ENCODE measurements around the gene IL36A. TPM values are rescaled to one million over a fixed set of nuclear protein-coding genes. Genes with fewer than 3 reads are reported as not detected.

IL36A gene
- total and polyA plus RNA-seq, 2 experiments from 2014 or later, result not detected

- Histone ChIP-seq H3K27me3 (peaks cover 5% of the 10 kb centered on the region), H2AFZ (no peak overlapping the region), H3K4me2 (no peak overlapping the region), H3K4me1 (ENCODE audit: insufficient read depth) (no peaks in the 10 kb centered on the region), H3K9me2 (replicated peaks; ENCODE audit: insufficient read depth) (no peaks in the 10 kb centered on the region), H3K79me2 (no peaks in the 10 kb centered on the region), H3K9me3 (ENCODE audit: low read depth) (no peaks in the 10 kb centered on the region), H3K27ac (no peak overlapping the region), H4K20me1 (ENCODE audit: insufficient read depth, poor library complexity, severe bottlenecking) (no peaks in the 10 kb centered on the region), H3K4me3 (no peak overlapping the region), H3K36me3 (replicated peaks; ENCODE audit: insufficient read depth, low read depth) (no peaks in the 10 kb centered on the region)
- no peak for DNase-seq (ENCODE audit: low spot score)
- TF ChIP-seq, protein P1, sequence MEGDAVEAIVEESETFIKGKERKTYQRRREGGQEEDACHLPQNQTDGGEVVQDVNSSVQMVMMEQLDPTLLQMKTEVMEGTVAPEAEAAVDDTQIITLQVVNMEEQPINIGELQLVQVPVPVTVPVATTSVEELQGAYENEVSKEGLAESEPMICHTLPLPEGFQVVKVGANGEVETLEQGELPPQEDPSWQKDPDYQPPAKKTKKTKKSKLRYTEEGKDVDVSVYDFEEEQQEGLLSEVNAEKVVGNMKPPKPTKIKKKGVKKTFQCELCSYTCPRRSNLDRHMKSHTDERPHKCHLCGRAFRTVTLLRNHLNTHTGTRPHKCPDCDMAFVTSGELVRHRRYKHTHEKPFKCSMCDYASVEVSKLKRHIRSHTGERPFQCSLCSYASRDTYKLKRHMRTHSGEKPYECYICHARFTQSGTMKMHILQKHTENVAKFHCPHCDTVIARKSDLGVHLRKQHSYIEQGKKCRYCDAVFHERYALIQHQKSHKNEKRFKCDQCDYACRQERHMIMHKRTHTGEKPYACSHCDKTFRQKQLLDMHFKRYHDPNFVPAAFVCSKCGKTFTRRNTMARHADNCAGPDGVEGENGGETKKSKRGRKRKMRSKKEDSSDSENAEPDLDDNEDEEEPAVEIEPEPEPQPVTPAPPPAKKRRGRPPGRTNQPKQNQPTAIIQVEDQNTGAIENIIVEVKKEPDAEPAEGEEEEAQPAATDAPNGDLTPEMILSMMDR (IDR thresholded peaks at IDR 0.05; ENCODE audit: poor library complexity), result no peak
- TF ChIP-seq EZH2phosphoT487 (IDR thresholded peaks at IDR 0.05; ENCODE audit: low read depth, severe bottlenecking, unreplicated experiment) (no peak), EZH2 (IDR thresholded peaks at IDR 0.05; ENCODE audit: borderline replicate concordance) (no peak)
- 46% methylated on average over 2 of the region's 2 CpGs for WGBS (ENCODE audit: low lambda C conversion rate, missing lambda C conversion rate)
These were observed 4.8 kb downstream of the IL36A start for GRCh38 chr2:113010088-113010487.

DNA sequence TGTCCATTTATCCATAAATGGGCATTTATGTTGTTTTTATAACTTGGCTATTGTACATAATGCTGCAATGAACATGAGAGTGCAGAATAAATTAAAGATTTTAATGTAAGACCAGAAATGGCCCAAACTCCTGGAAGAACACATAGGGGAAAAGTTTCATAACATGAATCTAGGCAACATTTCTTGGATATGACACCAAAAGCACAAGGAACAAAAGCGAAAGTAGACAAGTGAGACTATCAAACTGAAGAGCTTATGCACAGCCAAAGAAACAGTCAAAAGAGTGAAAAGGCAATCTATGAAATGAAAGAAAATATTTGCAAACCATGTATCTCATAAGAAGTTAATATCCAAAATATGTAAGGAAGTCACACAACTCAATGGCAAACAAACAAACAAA is 5.8 kb downstream of the IL36A start:
- no peak overlapping the region for H3K4me3 ChIP-seq
- no peaks in the 10 kb centered on the region for H4K20me1 ChIP-seq (ENCODE audit: insufficient read depth, poor library complexity, severe bottlenecking)
- H3K4me1 ChIP-seq (ENCODE audit: insufficient read depth), result no peaks in the 10 kb centered on the region
- TF ChIP-seq EZH2 (IDR thresholded peaks at IDR 0.05; ENCODE audit: borderline replicate concordance), result no peak
- no peak for TF ChIP-seq EZH2phosphoT487 (IDR thresholded peaks at IDR 0.05; ENCODE audit: low read depth, severe bottlenecking, unreplicated experiment)
- TF ChIP-seq, protein P1 (IDR thresholded peaks at IDR 0.05; ENCODE audit: poor library complexity), result no peak
- no peak overlapping the region for H2AFZ ChIP-seq
- H3K9me3 ChIP-seq (ENCODE audit: low read depth), result no peaks in the 10 kb centered on the region
- H3K27ac ChIP-seq, result no peak overlapping the region
- H3K9me2 ChIP-seq (replicated peaks; ENCODE audit: insufficient read depth), result no peaks in the 10 kb centered on the region
- WGBS (ENCODE audit: low lambda C conversion rate, missing lambda C conversion rate), result 93% methylated on average over 1 of the region's 1 CpG
- peaks cover 5% of the 10 kb centered on the region for H3K27me3 ChIP-seq
- H3K36me3 ChIP-seq (replicated peaks; ENCODE audit: insufficient read depth, low read depth), result no peaks in the 10 kb centered on the region
- no peaks in the 10 kb centered on the region for H3K79me2 ChIP-seq
- H3K4me2 ChIP-seq, result no peak overlapping the region
- DNase-seq (ENCODE audit: low spot score), result no peak

GRCh38 chr2:113012436-113013335 is 7.4 kb downstream of the IL36A start:
- 78% methylated on average over 8 of the region's 8 CpGs for WGBS (ENCODE audit: low lambda C conversion rate, missing lambda C conversion rate)
- Histone ChIP-seq H3K9me2 (replicated peaks; ENCODE audit: insufficient read depth) (no peaks in the 10 kb centered on the region), H2AFZ (no peak overlapping the region), H4K20me1 (ENCODE audit: insufficient read depth, poor library complexity, severe bottlenecking) (no peaks in the 10 kb centered on the region), H3K4me3 (no peak overlapping the region), H3K36me3 (replicated peaks; ENCODE audit: insufficient read depth, low read depth) (no peaks in the 10 kb centered on the region), H3K4me1 (ENCODE audit: insufficient read depth) (no peaks in the 10 kb centered on the region), H3K4me2 (no peak overlapping the region), H3K27me3 (peaks cover 5% of the 10 kb centered on the region), H3K27ac (no peak overlapping the region), H3K9me3 (ENCODE audit: low read depth) (no peaks in the 10 kb centered on the region), H3K79me2 (no peaks in the 10 kb centered on the region)
- no peak for TF ChIP-seq EZH2 (IDR thresholded peaks at IDR 0.05; ENCODE audit: borderline replicate concordance)
- TF ChIP-seq, protein P1 (IDR thresholded peaks at IDR 0.05; ENCODE audit: poor library complexity), result no peak
- TF ChIP-seq EZH2phosphoT487 (IDR thresholded peaks at IDR 0.05; ENCODE audit: low read depth, severe bottlenecking, unreplicated experiment), result no peak
- DNase-seq (ENCODE audit: low spot score), result peak; percentile 23

All from hepatocyte (in vitro differentiated cells).